HepG2 (cell line): ENCODE results near the gene DHRS1. TPM values are rescaled to one million over a fixed set of nuclear protein-coding genes. Genes with fewer than 3 reads are reported as not detected.
A peak's percentile ranks its signal among the peaks of the same experiment; 100 is the strongest.
"Not testable (repeated sequence)": the region's sequence is repeated elsewhere in the genome, so short reads cannot be mapped to it uniquely, and the experiment has no call there.

Source experiments
- ATAC-seq: fragments of 200-7000 bp; cut with Tn5 transposase; 3 replicates; pipeline ENCODE4 v1.9.1; 2020; ENCODE audit warnings: mild to moderate bottlenecking, moderate library complexity
- BruUV-seq: library from RNA; stranded (reverse); fragments of 400-500 nt; replicated peaks from 2 replicates; lab custom pipeline; 2021; lab: Mats Ljungman, UMichigan
- CTCF ChIA-PET: fragments of 300-600 bp; formaldehyde crosslinking; extraction: SDS; loops from one replicate; lab custom pipeline; 2021; ENCODE audit warnings: low total read pairs, inconsistent platforms, low intra/inter-chr PET ratio; lab: Yijun Ruan, JAX
- POLR2A ChIA-PET: fragments of 350-600 bp; sonication (Branson Sonifier 250); formaldehyde crosslinking; loops from one replicate; lab custom pipeline; 2020; ENCODE audit warnings: antibody characterized with exemption, inconsistent platforms; lab: Yijun Ruan, JAX
- DNase-seq: peaks from one replicate; pipeline ENCODE4 v3.0.0-alpha.2; 2015; ENCODE audit warnings: low spot score
- FAIRE-seq: peaks from 3 replicates; lab custom pipeline; 2011; peaks lifted over from hg19 to GRCh38; lab: Jason Lieb, UNC
- H2AFZ ChIP-seq: one replicate; pipeline ENCODE4 v1.6.1; 2011; ENCODE audit warnings: low read length, inconsistent platforms
- H3K27ac ChIP-seq: fragments of 300-600 bp; 3 replicates; pipeline ENCODE4 v1.8.0; 2011; ENCODE audit warnings: mixed run types, mild to moderate bottlenecking, mixed read lengths, low read length, inconsistent platforms; ENCODE audit not compliant: insufficient read depth; ENCODE audit errors: extremely low read length
- H3K27me3 ChIP-seq, 2 experiments: fragments of 200-600 bp in 1 of 2; 2 replicates in 1 of 2; 3 replicates in 1 of 2; pipeline versions ENCODE4 v1.6.0 to v1.8.0; 2011; ENCODE audit warnings: low read length in 2 of 2, mild to moderate bottlenecking in 2 of 2, moderate library complexity in 2 of 2, inconsistent platforms in 1 of 2; ENCODE audit not compliant: insufficient read depth in 2 of 2, control insufficient read depth in 1 of 2
- H3K36me3 ChIP-seq, 2 experiments: fragments of 200-600 bp in 1 of 2; replicated peaks in 1 of 2; 2 replicates in 1 of 2; 3 replicates in 1 of 2; pipeline versions ENCODE4 v1.5.1 to v1.8.0; 2011; ENCODE audit warnings: low read length in 2 of 2, inconsistent platforms in 1 of 2; ENCODE audit not compliant: insufficient read depth in 2 of 2, control insufficient read depth in 1 of 2
- H3K4me1 ChIP-seq: 2 replicates; pipeline ENCODE4 v1.5.1; 2012; ENCODE audit warnings: low read length, inconsistent platforms; ENCODE audit not compliant: insufficient read depth
- H3K4me2 ChIP-seq: 2 replicates; pipeline ENCODE4 v1.6.0; 2011; ENCODE audit warnings: low read depth, low read length, inconsistent platforms
- H3K4me3 ChIP-seq, 3 experiments: fragments of 200-600 bp in 1 of 3; sonication (generic), shearing (Covaris generic) in 1 of 3; replicated peaks in 1 of 3; 2 replicates each; pipeline ENCODE4 v1.5.1; 2011 to 2016; ENCODE audit warnings: low read length in 3 of 3, inconsistent platforms in 2 of 3, low read depth in 2 of 3, mild to moderate bottlenecking in 2 of 3, control low read depth in 1 of 3, mixed read lengths in 1 of 3; ENCODE audit not compliant: insufficient read depth in 1 of 3
- H3K79me2 ChIP-seq: one replicate; pipeline ENCODE4 v1.6.1; 2011; ENCODE audit warnings: low read length, inconsistent platforms; ENCODE audit not compliant: insufficient read depth
- H3K9ac ChIP-seq: 2 replicates; pipeline ENCODE4 v1.6.0; 2011; ENCODE audit warnings: mild to moderate bottlenecking, low read depth, low read length, inconsistent platforms; ENCODE audit not compliant: insufficient read depth
- H3K9me3 ChIP-seq: 2 replicates; pipeline ENCODE4 v1.5.1; 2012; ENCODE audit warnings: mild to moderate bottlenecking, low read length
- H4K20me1 ChIP-seq: 2 replicates; pipeline ENCODE4 v1.6.0; 2011; ENCODE audit warnings: inconsistent platforms, mild to moderate bottlenecking, low read length, moderate library complexity; ENCODE audit not compliant: insufficient read depth
- CREB1 ChIP-seq, 2 experiments: fragments of 450-650 bp in 1 of 2; IDR thresholded peaks; 2 replicates each; pipeline ENCODE4 v1.6.1; 2016 to 2017; ENCODE audit warnings: control low read depth in 1 of 2, mild to moderate bottlenecking in 1 of 2, missing compliant biosample characterization in 1 of 2, missing genetic modification characterization in 1 of 2
- ELF3 ChIP-seq: IDR thresholded peaks from 2 replicates; pipeline ENCODE4 v1.6.1; 2016; ENCODE audit warnings: missing genetic modification reagents, missing compliant biosample characterization
- FOXO1 ChIP-seq: sonication (generic); formaldehyde crosslinking; IDR thresholded peaks from 2 replicates; pipeline ENCODE4 v1.4.0; 2020; ENCODE audit warnings: missing genetic modification reagents
- HOXA3 ChIP-seq: sonication (generic); formaldehyde crosslinking; IDR thresholded peaks from 2 replicates; pipeline ENCODE4 v1.5.0; 2020; ENCODE audit warnings: missing genetic modification reagents
- KLF12 ChIP-seq: sonication (generic); formaldehyde crosslinking; IDR thresholded peaks from 2 replicates; pipeline ENCODE4 v1.4.0; 2020; ENCODE audit warnings: missing genetic modification reagents, borderline replicate concordance
- RCOR2 ChIP-seq: IDR thresholded peaks from 2 replicates; pipeline ENCODE4 v1.6.1; 2016; ENCODE audit warnings: missing biosample characterization, missing genetic modification reagents
- ZBTB21 ChIP-seq: sonication (generic); formaldehyde crosslinking; IDR thresholded peaks from 2 replicates; pipeline ENCODE4 v1.4.0; 2020; ENCODE audit warnings: missing genetic modification reagents
- ZFX ChIP-seq: sonication (generic); formaldehyde crosslinking; IDR thresholded peaks from 2 replicates; pipeline ENCODE4 v1.4.0; 2020; ENCODE audit warnings: mild to moderate bottlenecking, low read depth, missing genetic modification reagents, moderate library complexity
- ZNF607 ChIP-seq: sonication (generic); formaldehyde crosslinking; IDR thresholded peaks from 2 replicates; pipeline ENCODE4 v1.5.1; 2020; ENCODE audit warnings: missing genetic modification reagents, mild to moderate bottlenecking, borderline replicate concordance
- WGBS: methylation state at CpG from one replicate; pipeline ENCODE4 v1.1.6; 2017; ENCODE audit warnings: low lambda C conversion rate; 5-methylcytosine and 5-hydroxymethylcytosine counted together
- in situ Hi-C: cut with HindIII; loops from 2 replicates; pipeline ENCODE4 v1.10.0; 2017; ENCODE audit warnings: low pct_unique_long_range_greater_than_20kb; ENCODE audit not compliant: extremely low pct_ligation_motif_present
- intact Hi-C: fragments of 100-400 bp; cut with micrococcal nuclease; formaldehyde crosslinking; loops from one replicate; pipeline ENCODE4 v1.10.0; 2022; ENCODE audit not compliant: unreplicated experiment
- polyA plus RNA-seq, 8 experiments: library from polyadenylated mRNA; depleted of rRNA in 3 of 8; stranded (reverse) in 7 of 8; unstranded in 1 of 8; fragments of >200 nt; fragmentation: Illumina TruSeq in 4 of 8; extraction: Trizol in 4 of 8; gene quantifications; 2 replicates each; pipeline versions ENCODE4 v1.2.1 to v1.2.3, GENCODE V29; 2011 to 2016; ENCODE audit warnings: low read depth in 4 of 8, missing spikeins in 1 of 8, mixed read lengths in 1 of 8; ENCODE audit not compliant: insufficient read depth in 1 of 8
- total RNA-seq, 5 experiments: library from RNA; depleted of rRNA; stranded (reverse); fragments of >200 nt; fragmentation: Illumina TruSeq; extraction: Trizol; gene quantifications; 2 replicates each; pipeline ENCODE4 v1.2.3, GENCODE V29; 2016; ENCODE audit warnings: low read depth in 1 of 5
- TF ChIP-seq, protein P1 (sequence below), 2 experiments: sonication (generic) in 1 of 2; formaldehyde crosslinking in 1 of 2; IDR thresholded peaks; 2 replicates each; pipeline versions ENCODE4 v1.4.0 to v1.6.1; 2018 to 2020; ENCODE audit warnings: missing genetic modification reagents in 2 of 2, borderline replicate concordance in 1 of 2, low read depth in 1 of 2, mild to moderate bottlenecking in 1 of 2, missing biosample characterization in 1 of 2
- TF ChIP-seq, protein P2 (sequence below): sonication (generic); IDR thresholded peaks from 2 replicates; pipeline ENCODE4 v1.6.1; 2016; ENCODE audit warnings: low read depth, borderline replicate concordance

DHRS1 gene
- total and polyA plus RNA-seq, 2 of the 13 experiments (the other 11 are each of a cell fraction or from before 2014, with no cell fraction given) = 49.8 to 60.8 TPM

DNA sequence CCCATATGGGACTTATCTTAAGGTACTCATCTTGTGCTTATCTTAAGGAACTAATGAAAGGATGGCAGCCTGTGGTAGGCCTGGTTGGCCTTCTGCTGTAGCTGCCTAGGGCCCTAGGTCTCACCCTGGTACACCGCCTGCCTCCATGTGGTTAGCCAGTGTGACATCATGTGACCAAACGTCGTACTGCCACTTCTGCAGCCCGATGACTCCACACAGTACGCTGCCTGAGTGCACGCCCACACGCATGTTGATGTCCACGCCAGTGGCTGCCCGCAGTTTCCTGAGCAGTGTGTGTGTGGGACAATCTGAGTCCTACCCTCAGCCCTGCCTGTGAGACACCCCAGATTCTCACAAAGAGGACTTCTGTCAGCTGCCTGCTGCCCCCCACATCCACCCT is 30.2 kb upstream of the DHRS1 start (continued):
- no peak for TF ChIP-seq RCOR2 (CRISPR knock-in tag)
- TF ChIP-seq CREB1 (IDR thresholded peaks at IDR 0.05) = peak; percentile 47
- no peak for TF ChIP-seq CREB1 (CRISPR knock-in tag; IDR thresholded peaks at IDR 0.05)

DNA sequence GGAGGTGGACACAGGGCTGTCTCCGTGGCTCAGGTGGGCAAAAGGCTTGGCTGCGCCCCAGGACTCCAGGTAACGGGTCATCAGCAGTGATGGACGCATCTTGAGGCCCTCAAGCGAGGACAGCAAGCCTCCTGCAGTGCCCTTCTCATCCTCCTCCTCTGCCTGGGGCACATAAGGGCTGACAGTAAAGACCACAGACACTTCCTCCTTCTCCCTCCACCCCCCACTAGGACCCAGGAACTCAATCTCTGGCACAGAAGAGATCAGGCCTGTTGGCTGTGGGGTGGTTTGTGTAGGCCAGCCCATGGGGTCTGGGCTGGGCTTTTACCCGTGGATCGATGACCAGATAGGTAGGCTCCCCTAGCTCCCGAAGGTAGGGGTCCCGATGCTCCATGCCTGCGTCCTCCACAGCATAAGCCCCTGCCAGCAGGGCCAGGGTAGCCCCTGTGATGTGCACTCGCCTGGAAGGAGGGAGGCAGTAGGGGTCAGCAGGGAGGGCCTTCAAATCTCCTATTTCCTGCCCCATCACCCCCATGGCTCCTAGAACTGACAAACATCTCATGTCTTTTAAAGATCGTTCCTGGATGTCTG is 29.6 kb upstream of the DHRS1 start:
- H3K9me3 ChIP-seq = no peaks in the 10 kb centered on the region
- 0 out of 2 replicates have a peak, but pooled peaks have one; percentile 21 for TF ChIP-seq ZNF607 (CRISPR knock-in tag)
- TF ChIP-seq KLF12 (CRISPR knock-in tag) = no peak
- H3K4me1 ChIP-seq = peaks cover 34% of the 10 kb centered on the region
- FAIRE-seq = no peak
- H3K4me2 ChIP-seq = no peak overlapping the region
- no TSS peak for BruUV-seq
- WGBS = 14% methylated on average over 12 of the region's 12 CpGs
- no peaks in the 10 kb centered on the region for H4K20me1 ChIP-seq
- POLR2A ChIA-PET = interaction anchor here (0.9 to 3.1 kb wide), 5 partner anchors 86 to 134 kb away, joined by 3 to 14 read pairs (median 4); partner anchors contain the start of genes CBLN3, KHNYN, TINF2 and TM9SF1
- peaks cover 31 to 80% of the 10 kb centered on the region in 2 experiments for H3K27me3 ChIP-seq
- ATAC-seq = no peak
- no peaks in the 10 kb centered on the region for H3K79me2 ChIP-seq
- no peak for DNase-seq
- H3K36me3 ChIP-seq = no peaks in the 10 kb centered on the region
- no peak overlapping the region for H2AFZ ChIP-seq
- no peak overlapping the region for H3K4me3 ChIP-seq
- CTCF ChIA-PET = interaction anchor here (10.2 kb wide), 1 partner anchor 105 kb away, joined by 235 read pairs; the partner anchor contains the start of genes CBLN3 and KHNYN
- H3K27ac ChIP-seq = no peak overlapping the region
- intact Hi-C loops = no loop called here
- in situ Hi-C loops = no loop called here
- H3K9ac ChIP-seq = no peak overlapping the region

DNA sequence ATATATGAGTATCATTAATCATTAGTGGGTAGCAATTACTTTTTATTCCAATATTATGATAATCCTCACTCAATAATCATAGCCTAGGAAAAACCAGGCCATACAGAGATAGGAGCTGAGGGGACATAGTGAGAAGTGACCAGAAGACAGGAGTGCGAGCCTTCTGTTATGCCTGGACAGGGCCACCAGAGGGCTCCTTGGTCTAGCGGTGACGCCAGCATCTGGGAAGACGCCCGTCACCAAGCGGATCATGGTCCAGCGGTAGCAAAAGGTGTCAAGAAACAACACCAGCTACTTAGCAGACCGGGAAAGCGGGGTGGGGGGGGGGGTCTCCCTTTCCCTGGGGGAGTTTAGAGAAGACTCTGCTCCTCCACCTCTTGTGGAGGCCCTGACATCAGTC is 28.3 kb upstream of the DHRS1 start:
- DNase-seq, ATAC-seq, H4K20me1 ChIP-seq, H3K9me3 ChIP-seq, H3K79me2 ChIP-seq, H3K4me3 ChIP-seq, H3K27ac ChIP-seq, H3K36me3 ChIP-seq, H3K4me2 ChIP-seq, BruUV-seq, H3K9ac ChIP-seq, in situ Hi-C loops, H2AFZ ChIP-seq: not testable (repeated sequence)
- intact Hi-C loops = loop anchor here (1.0 kb wide), 2 partner anchors 103 to 108 kb away; no protein-coding TSS in a partner anchor
- 2% methylated on average over 9 of the region's 9 CpGs for WGBS
- peaks cover 23% of the 10 kb centered on the region for H3K4me1 ChIP-seq
- POLR2A ChIA-PET = interaction anchor here (2.1 to 3.1 kb wide), 3 partner anchors 85 to 110 kb away, joined by 4 to 14 read pairs (median 12); partner anchors contain the start of genes CBLN3, KHNYN and TINF2
- CTCF ChIA-PET = interaction anchor here (0.9 to 10.2 kb wide), 2 partner anchors 84 to 106 kb away, joined by 3 to 235 read pairs; partner anchors contain the start of genes CBLN3 and KHNYN
- peak; percentile 56 for FAIRE-seq
- peaks cover 30 to 81% of the 10 kb centered on the region in 2 experiments for H3K27me3 ChIP-seq
- TF ChIP-seq, protein P1, sequence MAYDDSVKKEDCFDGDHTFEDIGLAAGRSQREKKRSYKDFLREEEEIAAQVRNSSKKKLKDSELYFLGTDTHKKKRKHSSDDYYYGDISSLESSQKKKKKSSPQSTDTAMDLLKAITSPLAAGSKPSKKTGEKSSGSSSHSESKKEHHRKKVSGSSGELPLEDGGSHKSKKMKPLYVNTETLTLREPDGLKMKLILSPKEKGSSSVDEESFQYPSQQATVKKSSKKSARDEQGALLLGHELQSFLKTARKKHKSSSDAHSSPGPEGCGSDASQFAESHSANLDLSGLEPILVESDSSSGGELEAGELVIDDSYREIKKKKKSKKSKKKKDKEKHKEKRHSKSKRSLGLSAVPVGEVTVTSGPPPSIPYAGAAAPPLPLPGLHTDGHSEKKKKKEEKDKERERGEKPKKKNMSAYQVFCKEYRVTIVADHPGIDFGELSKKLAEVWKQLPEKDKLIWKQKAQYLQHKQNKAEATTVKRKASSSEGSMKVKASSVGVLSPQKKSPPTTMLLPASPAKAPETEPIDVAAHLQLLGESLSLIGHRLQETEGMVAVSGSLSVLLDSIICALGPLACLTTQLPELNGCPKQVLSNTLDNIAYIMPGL (CRISPR knock-in tag; IDR thresholded peaks at IDR 0.05; ENCODE audit: borderline replicate concordance in 1 of 2, low read depth in 1 of 2) = peak; percentile 54 to 78; a peak in 2 of 4 replicates
- TF ChIP-seq HOXA3 (CRISPR knock-in tag) (peak; percentile 48; the same call in 1 of the 2 replicates), ZFX (CRISPR knock-in tag) (0 out of 2 replicates have a peak, but pooled peaks have one; percentile 32), ELF3 (CRISPR knock-in tag) (0 out of 2 replicates have a peak, but pooled peaks have one; percentile 35), FOXO1 (0 out of 2 replicates have a peak, but pooled peaks have one; percentile 23), ZBTB21 (CRISPR knock-in tag) (peak; percentile 46; the same call in 1 of the 2 replicates)
- TF ChIP-seq, protein P2, sequence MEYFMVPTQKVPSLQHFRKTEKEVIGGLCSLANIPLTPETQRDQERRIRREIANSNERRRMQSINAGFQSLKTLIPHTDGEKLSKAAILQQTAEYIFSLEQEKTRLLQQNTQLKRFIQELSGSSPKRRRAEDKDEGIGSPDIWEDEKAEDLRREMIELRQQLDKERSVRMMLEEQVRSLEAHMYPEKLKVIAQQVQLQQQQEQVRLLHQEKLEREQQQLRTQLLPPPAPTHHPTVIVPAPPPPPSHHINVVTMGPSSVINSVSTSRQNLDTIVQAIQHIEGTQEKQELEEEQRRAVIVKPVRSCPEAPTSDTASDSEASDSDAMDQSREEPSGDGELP = 0 out of 2 replicates have a peak, but pooled peaks have one; percentile 16
